ENCODE data around the gene SIGLEC9.
"Not testable (repeated sequence)": the region's sequence is repeated elsewhere in the genome, so short reads cannot be mapped to it uniquely, and the experiment has no call there.

SIGLEC9 gene

GRCh38 chr19:51142809-51143475 is 18.2 kb downstream of the SIGLEC9 start:
- DNase-seq (ENCODE audit: low spot score); FAIRE-seq: not testable (repeated sequence)

- DNase-seq (ENCODE audit: low spot score), result no peak
- no peak for FAIRE-seq
Measured at GRCh38 chr19:51143486-51143885, 18.8 kb downstream of the SIGLEC9 start.

GRCh38 chr19:51144482-51145045 is 19.9 kb downstream of the SIGLEC9 start:
- DNase-seq (ENCODE audit: low spot score) (no peak), FAIRE-seq (no peak)

GRCh38 chr19:51145916-51146493 is 21.3 kb downstream of the SIGLEC9 start:
- DNase-seq (ENCODE audit: low spot score) (no peak), FAIRE-seq (no peak)

- no peak for FAIRE-seq
- DNase-seq (ENCODE audit: low spot score), result no peak
Measured at GRCh38 chr19:51146751-51147150, 22.0 kb downstream of the SIGLEC9 start.

- no peak for DNase-seq (ENCODE audit: low spot score)
- FAIRE-seq, result no peak
Measured at GRCh38 chr19:51147663-51148062, 23.0 kb downstream of the SIGLEC9 start.

- FAIRE-seq (no peak), DNase-seq (ENCODE audit: low spot score) (no peak)
Measured at GRCh38 chr19:51148580-51148979, 23.9 kb downstream of the SIGLEC9 start.

GRCh38 chr19:51150627-51151026 is 25.9 kb downstream of the SIGLEC9 start:
- DNase-seq (ENCODE audit: low spot score) (no peak), FAIRE-seq (no peak)

- FAIRE-seq, result no peak
Measured at GRCh38 chr19:51156710-51157109, 32.0 kb downstream of the SIGLEC9 start.

GRCh38 chr19:51157265-51157664 is 32.6 kb downstream of the SIGLEC9 start:
- FAIRE-seq, result no peak
- DNase-seq (ENCODE audit: low spot score), result no peak

More at GRCh38 chr19:51156710-51157109, 32.0 kb downstream of the SIGLEC9 start:
- DNase-seq (ENCODE audit: low spot score), result no peak

GRCh38 chr19:51158474-51159129 is 33.9 kb downstream of the SIGLEC9 start:
- FAIRE-seq (no peak), DNase-seq (ENCODE audit: low spot score) (peak; percentile 5)

GRCh38 chr19:51159656-51160055 is 35.0 kb downstream of the SIGLEC9 start:
- no peak for DNase-seq (ENCODE audit: low spot score)
- no peak for FAIRE-seq

GRCh38 chr19:51161266-51161665 is 36.6 kb downstream of the SIGLEC9 start:
- DNase-seq (ENCODE audit: low spot score), result no peak
- FAIRE-seq, result no peak

GRCh38 chr19:51161867-51162496 is 37.3 kb downstream of the SIGLEC9 start:
- FAIRE-seq (no peak), DNase-seq (ENCODE audit: low spot score) (no peak)

- FAIRE-seq (no peak), DNase-seq (ENCODE audit: low spot score) (no peak)
Measured at GRCh38 chr19:51163257-51163656, 38.6 kb downstream of the SIGLEC9 start.

- no peak for FAIRE-seq
- DNase-seq (ENCODE audit: low spot score), result no peak
Measured at GRCh38 chr19:51164215-51164614, 39.5 kb downstream of the SIGLEC9 start.

- FAIRE-seq (no peak), DNase-seq (ENCODE audit: low spot score) (no peak)
Measured at GRCh38 chr19:51166846-51167490, 42.3 kb downstream of the SIGLEC9 start.

- DNase-seq (ENCODE audit: low spot score), result no peak
- FAIRE-seq, result no peak
Measured at GRCh38 chr19:51168564-51169282, 44.0 kb downstream of the SIGLEC9 start.

- FAIRE-seq, result peak; percentile 64
Measured at GRCh38 chr19:51169283-51169918, 44.7 kb downstream of the SIGLEC9 start.

GRCh38 chr19:51172223-51172622 is 47.5 kb downstream of the SIGLEC9 start:
- FAIRE-seq, result no peak

More at GRCh38 chr19:51169283-51169918, 44.7 kb downstream of the SIGLEC9 start:
- peak; percentile 31 for DNase-seq (ENCODE audit: low spot score)

More at GRCh38 chr19:51172223-51172622, 47.5 kb downstream of the SIGLEC9 start:
- DNase-seq (ENCODE audit: low spot score), result no peak
